Fibroblast of lung (primary cell): ENCODE data around the gene ASXL2.

Source experiments
- EZH2 ChIP-seq: IDR thresholded peaks from 2 replicates; pipeline ENCODE4 v1.5.1; 2012; ENCODE audit warnings: low read length, control low read depth, mild to moderate bottlenecking; ENCODE audit errors: missing control alignments
- TF ChIP-seq, protein P1 (sequence below), 2 donors: IDR thresholded peaks in 1 of 2; conservative IDR thresholded peaks in 1 of 2; 1 replicate in 1 of 2; 2 replicates in 1 of 2; pipeline ENCODE4 v1.5.1; 2011 to 2012; ENCODE audit warnings: low read length in 2 of 2, control low read depth in 1 of 2, inconsistent platforms in 1 of 2, low read depth in 1 of 2, mild to moderate bottlenecking in 1 of 2

DNA sequence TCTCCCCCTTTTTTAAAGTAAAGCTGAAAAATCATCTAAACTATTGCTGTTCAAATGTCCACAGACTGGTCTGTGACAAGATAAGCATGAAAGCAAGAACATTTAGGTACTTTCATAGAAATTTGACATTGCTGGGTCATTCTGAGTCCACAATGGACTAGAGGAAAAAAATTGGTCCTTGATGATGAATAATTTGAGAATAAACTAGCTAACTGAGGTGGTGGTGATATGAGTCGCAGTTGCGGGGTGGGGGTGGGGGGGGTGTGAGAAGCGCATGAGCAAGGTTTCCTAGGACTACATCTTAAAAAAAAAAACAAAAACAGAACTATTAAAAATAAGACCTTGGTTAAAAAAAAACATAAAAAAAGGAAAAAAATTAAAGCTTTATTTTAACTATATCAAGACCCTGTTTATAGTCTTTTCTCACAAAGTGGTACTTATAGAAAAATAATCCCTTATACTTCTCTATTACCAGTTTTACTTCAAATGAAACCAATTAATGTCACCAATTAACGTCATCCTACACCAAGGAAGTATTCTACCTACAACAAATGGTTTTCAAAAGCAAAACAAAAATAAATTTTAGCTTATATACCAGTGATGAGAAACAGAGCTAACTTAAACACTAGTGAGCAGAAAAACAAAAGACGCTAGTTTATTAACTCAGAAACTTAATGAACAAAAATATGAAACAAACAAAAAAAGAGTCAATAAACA, 88.1 kb downstream of the ASXL2 start:
- no peak for TF ChIP-seq EZH2
- TF ChIP-seq, protein P1, sequence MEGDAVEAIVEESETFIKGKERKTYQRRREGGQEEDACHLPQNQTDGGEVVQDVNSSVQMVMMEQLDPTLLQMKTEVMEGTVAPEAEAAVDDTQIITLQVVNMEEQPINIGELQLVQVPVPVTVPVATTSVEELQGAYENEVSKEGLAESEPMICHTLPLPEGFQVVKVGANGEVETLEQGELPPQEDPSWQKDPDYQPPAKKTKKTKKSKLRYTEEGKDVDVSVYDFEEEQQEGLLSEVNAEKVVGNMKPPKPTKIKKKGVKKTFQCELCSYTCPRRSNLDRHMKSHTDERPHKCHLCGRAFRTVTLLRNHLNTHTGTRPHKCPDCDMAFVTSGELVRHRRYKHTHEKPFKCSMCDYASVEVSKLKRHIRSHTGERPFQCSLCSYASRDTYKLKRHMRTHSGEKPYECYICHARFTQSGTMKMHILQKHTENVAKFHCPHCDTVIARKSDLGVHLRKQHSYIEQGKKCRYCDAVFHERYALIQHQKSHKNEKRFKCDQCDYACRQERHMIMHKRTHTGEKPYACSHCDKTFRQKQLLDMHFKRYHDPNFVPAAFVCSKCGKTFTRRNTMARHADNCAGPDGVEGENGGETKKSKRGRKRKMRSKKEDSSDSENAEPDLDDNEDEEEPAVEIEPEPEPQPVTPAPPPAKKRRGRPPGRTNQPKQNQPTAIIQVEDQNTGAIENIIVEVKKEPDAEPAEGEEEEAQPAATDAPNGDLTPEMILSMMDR (conservative IDR thresholded peaks at IDR 0.05 in 1 of 2, IDR thresholded peaks at IDR 0.05 in 1 of 2; ENCODE audit: low read depth in 1 of 2, low read length in 2 of 2) = no peak
